ENCODE results near the gene ATCAY.
A peak's percentile ranks its signal among the peaks of the same experiment; 100 is the strongest.
"Not testable (repeated sequence)": the region's sequence is repeated elsewhere in the genome, so short reads cannot be mapped to it uniquely, and the experiment has no call there.

Gene ATCAY

GRCh38 chr19:3950871-3951861 is 70.7 kb downstream of the ATCAY start:
- DNase-seq: no peak

GRCh38 chr19:3952755-3953276 is 72.3 kb downstream of the ATCAY start:
- not testable (repeated sequence) for DNase-seq

- DNase-seq: no peak
Observed at GRCh38 chr19:3954107-3954506, 73.6 kb downstream of the ATCAY start.

GRCh38 chr19:3955276-3955675 is 74.8 kb downstream of the ATCAY start:
- not testable (repeated sequence) for DNase-seq

- DNase-seq: no peak
Observed at GRCh38 chr19:3955688-3956087, 75.2 kb downstream of the ATCAY start.

- no peak for DNase-seq
Observed at GRCh38 chr19:3958836-3959765, 78.6 kb downstream of the ATCAY start.

- DNase-seq: no peak
Observed at GRCh38 chr19:3959766-3960131, 79.3 kb downstream of the ATCAY start.

- DNase-seq: no peak
Observed at GRCh38 chr19:3961007-3961406, 80.5 kb downstream of the ATCAY start.

GRCh38 chr19:3963458-3964255 is 83.2 kb downstream of the ATCAY start:
- DNase-seq: no peak

- DNase-seq: no peak
Observed at GRCh38 chr19:3964256-3965194, 84.0 kb downstream of the ATCAY start.

GRCh38 chr19:3966051-3967017 is 85.8 kb downstream of the ATCAY start:
- DNase-seq: no peak

- not testable (repeated sequence) for DNase-seq
Observed at GRCh38 chr19:3967983-3968382, 87.5 kb downstream of the ATCAY start.

GRCh38 chr19:3968556-3969434 is 88.3 kb downstream of the ATCAY start:
- DNase-seq: no peak

- no peak for DNase-seq
Observed at GRCh38 chr19:3969435-3970312, 89.2 kb downstream of the ATCAY start.

GRCh38 chr19:3970313-3970807 is 89.9 kb downstream of the ATCAY start:
- DNase-seq: no peak

GRCh38 chr19:3970808-3971598 is 90.5 kb downstream of the ATCAY start, which contains the start of gene DAPK3:
TSS of gene DAPK3 (minus strand) at chr19:3971099. CDS start at chr19:3969735, 1,364 bp downstream.
- DNase-seq: peak; percentile 91

GRCh38 chr19:3975144-3975543 is 94.7 kb downstream of the ATCAY start:
- no peak for DNase-seq

Data from CD4-positive, alpha-beta T cell treated with Interferon gamma for 1 hour (primary cell).